Pancreas (tissue), 10 donors: ENCODE measurements around the gene SLIT3. TPM values are rescaled to one million over a fixed set of nuclear protein-coding genes. Genes with fewer than 3 reads are reported as not detected.
A peak's percentile ranks its signal among the peaks of the same experiment; 100 is the strongest.

Experiments
- ATAC-seq, 4 donors: fragments of 200-7000 bp; cut with Tn5 transposase; one replicate each; pipeline versions ENCODE4 v1.8.0 to v1.9.1; 2020; ENCODE audit warnings: mild to moderate bottlenecking in 4 of 4, moderate library complexity in 4 of 4
- DNase-seq, 6 donors: peaks; one replicate each; pipeline ENCODE4 v3.0.0-alpha.2; 2020
- FAIRE-seq: peaks from 2 replicates; lab custom pipeline; 2012; peaks lifted over from hg19 to GRCh38; lab: Jason Lieb, UNC
- H3K27ac ChIP-seq, 4 donors: fragments of 200-600 bp; sonication (generic); 1 replicate in 3 of 4; 2 replicates in 1 of 4; pipeline versions ENCODE4 v1.5.0 to v1.8.0; 2020
- H3K27me3 ChIP-seq, 4 donors: fragments of 200-600 bp; one replicate each; pipeline ENCODE4 v1.8.0; 2021
- H3K36me3 ChIP-seq, 3 donors: fragments of 200-600 bp; sonication (generic) in 1 of 3; one replicate each; pipeline versions ENCODE4 v1.5.0 to v1.8.0; 2020 to 2021
- H3K4me1 ChIP-seq, 3 donors: fragments of 200-600 bp; one replicate each; pipeline ENCODE4 v1.8.0; 2021
- H3K4me3 ChIP-seq, 4 donors: fragments of 200-600 bp; sonication (generic) in 2 of 4; one replicate each; pipeline versions ENCODE4 v1.5.0 to v1.8.0; 2020 to 2021
- H3K9me3 ChIP-seq, 4 donors: fragments of 200-600 bp; one replicate each; pipeline ENCODE4 v1.8.0; 2021
- CTCF ChIP-seq, 4 donors: fragments of 200-600 bp; sonication (generic) in 3 of 4; IDR thresholded peaks; one replicate each; pipeline versions ENCODE4 v1.5.0 to v1.8.0; 2021; ENCODE audit warnings: antibody characterized with exemption in 4 of 4
- WGBS, 2 donors: extraction: QIAGEN DNeasy Blood & Tissue Kit; methylation state at CpG; one replicate each; pipeline ENCODE4 v1.1.7; 2013; 5-methylcytosine and 5-hydroxymethylcytosine counted together
- intact Hi-C, 3 donors: fragments of 100-400 bp; cut with DNase I; formaldehyde crosslinking; loops; one replicate each; pipeline versions ENCODE4 v1.11.1 to v1.14.2; 2022
- polyA plus RNA-seq, 2 donors: library from polyadenylated mRNA; stranded (reverse); fragments of 200-250 nt; gene quantifications; one replicate each; pipeline ENCODE4 v1.2.3, GENCODE V29; 2013
- total RNA-seq, 6 donors: library from RNA; stranded (reverse); fragmentation: NEBNext Ultra II Directional in 4 of 6; extraction: Animal tissue kit (Norgen Biotek cat#: 25700) in 4 of 6; gene quantifications; one replicate each; pipeline versions ENCODE4 v1.2.1 to v1.2.4, GENCODE V29; 2021 to 2023
- donor health status: healthy with polysubstance abuse.
- donor health status: DM: no; HTN: no; CAD: no; lungs with moderate emphysema.
- donor health status: DM: no; HTN: no; CAD: no.
- donor health status: control.
- donor health status: control.
- donor health status: Bipolar disorder and iron deficiency.
- donor health status: DM: yes; HTN: yes; CAD: no.
- donor health status: DM: no; HTN: no; CAD: no.
- donor health status: DM: no; HTN: no; CAD: no.
- donor health status: DM: yes; HTN: yes; CAD: no.

Gene SLIT3
- total and polyA plus RNA-seq, 8 donors = 1.1 to 11.4 (median 2.1) TPM

GRCh38 chr5:168858994-168859393, 441.9 kb downstream of the SLIT3 start:
- FAIRE-seq = no peak
- H3K4me1 ChIP-seq = no peaks in the 10 kb centered on the region
- no peaks in the 10 kb centered on the region for H3K9me3 ChIP-seq
- no peak overlapping the region for H3K4me3 ChIP-seq
- no peak for TF ChIP-seq CTCF (IDR thresholded peaks at IDR 0.05)
- H3K27ac ChIP-seq = no peak overlapping the region
- no peak for ATAC-seq
- H3K36me3 ChIP-seq = no peaks in the 10 kb centered on the region
- intact Hi-C loops = no loop called here
- 60 to 70% methylated on average over 6 of the region's 6 CpGs for WGBS, 2 donors
- DNase-seq = no peak
- H3K27me3 ChIP-seq = no peaks in the 10 kb centered on the region

GRCh38 chr5:168858371-168858770, 442.6 kb downstream of the SLIT3 start:
- no peak for TF ChIP-seq CTCF (IDR thresholded peaks at IDR 0.05)
- no peaks in the 10 kb centered on the region for H3K27me3 ChIP-seq
- DNase-seq = no peak
- no peaks in the 10 kb centered on the region for H3K36me3 ChIP-seq
- intact Hi-C loops = no loop called here
- FAIRE-seq = no peak
- H3K4me1 ChIP-seq = no peaks in the 10 kb centered on the region
- 79 to 89% methylated on average over 4 of the region's 4 CpGs for WGBS, 2 donors
- no peak for ATAC-seq
- no peak overlapping the region for H3K4me3 ChIP-seq
- no peak overlapping the region for H3K27ac ChIP-seq
- H3K9me3 ChIP-seq = no peaks in the 10 kb centered on the region

- no peak for TF ChIP-seq CTCF (IDR thresholded peaks at IDR 0.05)
- Histone ChIP-seq H3K27me3 (no peaks in the 10 kb centered on the region), H3K4me1 (no peaks in the 10 kb centered on the region), H3K36me3 (no peaks in the 10 kb centered on the region), H3K9me3 (no peaks in the 10 kb centered on the region), H3K4me3 (no peak overlapping the region), H3K27ac (no peak overlapping the region)
- FAIRE-seq (no peak), ATAC-seq (no peak), DNase-seq (no peak)
- intact Hi-C loops = no loop called here
- 65 to 88% methylated on average over 5 of the region's 5 CpGs for WGBS, 2 donors
Measured at GRCh38 chr5:168853972-168854371, 447.0 kb downstream of the SLIT3 start.

GRCh38 chr5:168852329-168852728, 448.6 kb downstream of the SLIT3 start:
- ATAC-seq (no peak), DNase-seq (no peak), FAIRE-seq (no peak)
- Histone ChIP-seq H3K27me3 (no peaks in the 10 kb centered on the region), H3K9me3 (no peaks in the 10 kb centered on the region), H3K36me3 (no peaks in the 10 kb centered on the region), H3K4me3 (no peak overlapping the region), H3K27ac (no peak overlapping the region), H3K4me1 (no peaks in the 10 kb centered on the region)
- intact Hi-C loops = no loop called here
- TF ChIP-seq CTCF (IDR thresholded peaks at IDR 0.05) = no peak
- WGBS, 2 donors = 46 to 65% methylated on average over 4 of the region's 4 CpGs

GRCh38 chr5:168851902-168852321, 449.0 kb downstream of the SLIT3 start:
- Histone ChIP-seq H3K36me3 (no peaks in the 10 kb centered on the region), H3K4me3 (no peak overlapping the region), H3K27ac (no peak overlapping the region), H3K27me3 (no peaks in the 10 kb centered on the region), H3K9me3 (no peaks in the 10 kb centered on the region), H3K4me1 (no peaks in the 10 kb centered on the region)
- no peak for TF ChIP-seq CTCF (IDR thresholded peaks at IDR 0.05)
- DNase-seq = no peak
- intact Hi-C loops = no loop called here
- no peak for FAIRE-seq
- 48 to 69% methylated on average over 7 of the region's 7 CpGs for WGBS, 2 donors
- ATAC-seq = peak in 2 of 4 donors; percentile 74
